Measurements from ENCODE around the gene ERGIC2. TPM values are rescaled to one million over a fixed set of nuclear protein-coding genes. Genes with fewer than 3 reads are reported as not detected.
A peak's percentile ranks its signal among the peaks of the same experiment; 100 is the strongest.
"Not testable (repeated sequence)": the region's sequence is repeated elsewhere in the genome, so short reads cannot be mapped to it uniquely, and the experiment has no call there.

ERGIC2 gene
- total RNA-seq, 5 donors from 2014 or later (not counting 1 experiment from before 2014, with no cell fraction given) = 35.3 to 62.5 (median 50.5) TPM

- H3K9me3 ChIP-seq; CTCF ChIA-PET; ATAC-seq (replicated peaks in 1 of 4); H3K36me3 Mint-ChIP-seq; H3K4me3 Mint-ChIP-seq; H3K27ac ChIP-seq (ENCODE audit: low read length); H3K9me3 Mint-ChIP-seq; H3K27me3 ChIP-seq (replicated peaks in 1 of 2; ENCODE audit: control insufficient read depth in 2 of 2, extremely low read depth in 1 of 2, insufficient read depth in 2 of 2, low read length in 1 of 2); H3K4me3 ChIP-seq (ENCODE audit: control insufficient read depth in 1 of 2, extremely low read depth in 1 of 2, low read length in 1 of 2); H3K4me1 ChIP-seq (ENCODE audit: control insufficient read depth in 1 of 2, extremely low read depth in 1 of 2, insufficient read depth in 2 of 2, low read length in 2 of 2); DNase-seq; H3K27me3 Mint-ChIP-seq; H3K36me3 ChIP-seq (ENCODE audit: control insufficient read depth in 2 of 2, extremely low read depth in 1 of 2, insufficient read depth in 1 of 2, low read length in 1 of 2): not testable (repeated sequence)
- WGBS (ENCODE audit: insufficient coverage) = 97% methylated on average over 13 of the region's 17 CpGs
- Mint-ChIP-seq H3K4me1 (peaks cover 19 to 27% (median 23%) of the 10 kb centered on the region in 3 donors), H3K27ac (peak overlapping the region in 1 of 2 donors; percentile 22)
- POLR2A ChIA-PET = interaction anchor here in 1 of 2 donors (0.6 kb wide), 1 partner anchor 1370 kb away, joined by 3 read pairs; no protein-coding TSS in a partner anchor
Measured at GRCh38 chr12:29385194-29385593, 4.2 kb upstream of the ERGIC2 start.

- no peaks in the 10 kb centered on the region for H3K27me3 Mint-ChIP-seq
- peak overlapping the region; percentile 95 to 98 for H3K27ac Mint-ChIP-seq
- Histone ChIP-seq H3K36me3 (ENCODE audit: control insufficient read depth in 2 of 2, extremely low read depth in 1 of 2, insufficient read depth in 1 of 2, low read length in 1 of 2) (no peaks in the 10 kb centered on the region), H3K4me1 (ENCODE audit: control insufficient read depth in 1 of 2, extremely low read depth in 1 of 2, insufficient read depth in 2 of 2, low read length in 2 of 2) (peaks cover 2 to 17% of the 10 kb centered on the region in 2 experiments), H3K9me3 (no peaks in the 10 kb centered on the region), H3K27me3 (replicated peaks in 1 of 2; ENCODE audit: control insufficient read depth in 2 of 2, extremely low read depth in 1 of 2, insufficient read depth in 2 of 2, low read length in 1 of 2) (no peaks in the 10 kb centered on the region), H3K4me3 (ENCODE audit: control insufficient read depth in 1 of 2, extremely low read depth in 1 of 2, low read length in 1 of 2) (no peak overlapping the region), H3K27ac (ENCODE audit: low read length) (peak overlapping the region; percentile 92)
- ChIA-PET POLR2A (no interaction called here), CTCF (no interaction called here)
- ATAC-seq (replicated peaks in 1 of 4) = no peak
- H3K9me3 Mint-ChIP-seq = no peaks in the 10 kb centered on the region
- WGBS (ENCODE audit: insufficient coverage) = no CpG with 5 or more reads among the region's 2 CpGs
- peaks cover 33 to 48% (median 44%) of the 10 kb centered on the region in 3 donors for H3K4me1 Mint-ChIP-seq
- DNase-seq = no peak
- peak overlapping the region; percentile 86 to 95 (median 92) for H3K4me3 Mint-ChIP-seq
- H3K36me3 Mint-ChIP-seq = no peaks in the 10 kb centered on the region
Measured at GRCh38 chr12:29382251-29382650, 1.3 kb upstream of the ERGIC2 start.

GRCh38 chr12:29376118-29376517 is 4.9 kb downstream of the ERGIC2 start:
- Mint-ChIP-seq H3K4me1 (peaks cover 22 to 54% (median 51%) of the 10 kb centered on the region in 3 donors), H3K4me3 (no peak overlapping the region), H3K9me3 (no peaks in the 10 kb centered on the region), H3K27ac (no peak overlapping the region), H3K27me3 (no peaks in the 10 kb centered on the region), H3K36me3 (peaks cover 18% of the 10 kb centered on the region)
- WGBS (ENCODE audit: insufficient coverage) = 100% methylated on average over 2 of the region's 2 CpGs
- H3K9me3 ChIP-seq = no peaks in the 10 kb centered on the region
- H3K4me3 ChIP-seq (ENCODE audit: control insufficient read depth in 1 of 2, extremely low read depth in 1 of 2, low read length in 1 of 2) = no peak overlapping the region
- H3K36me3 ChIP-seq (ENCODE audit: control insufficient read depth in 2 of 2, extremely low read depth in 1 of 2, insufficient read depth in 1 of 2, low read length in 1 of 2) = peaks cover 0 to 12% of the 10 kb centered on the region in 2 donors
- ChIA-PET CTCF (no interaction called here), POLR2A (interaction anchor here in 1 of 2 donors (0.6 kb wide), 1 partner anchor 1374 kb away, joined by 3 read pairs; no protein-coding TSS in a partner anchor)
- H3K27me3 ChIP-seq (replicated peaks in 1 of 2; ENCODE audit: control insufficient read depth in 2 of 2, extremely low read depth in 1 of 2, insufficient read depth in 2 of 2, low read length in 1 of 2) = no peaks in the 10 kb centered on the region
- H3K4me1 ChIP-seq (ENCODE audit: control insufficient read depth in 1 of 2, extremely low read depth in 1 of 2, insufficient read depth in 2 of 2, low read length in 2 of 2) = peaks cover 2 to 17% of the 10 kb centered on the region in 2 experiments
- ATAC-seq (replicated peaks in 1 of 4) = no peak
- DNase-seq = no peak
- H3K27ac ChIP-seq (ENCODE audit: low read length) = no peak overlapping the region

GRCh38 chr12:29374913-29375312 is 6.1 kb downstream of the ERGIC2 start:
- DNase-seq (no peak), ATAC-seq (replicated peaks in 1 of 4) (no peak)
- Histone ChIP-seq H3K4me1 (ENCODE audit: control insufficient read depth in 1 of 2, extremely low read depth in 1 of 2, insufficient read depth in 2 of 2, low read length in 2 of 2) (peaks cover 1 to 12% of the 10 kb centered on the region in 2 experiments), H3K27me3 (replicated peaks in 1 of 2; ENCODE audit: control insufficient read depth in 2 of 2, extremely low read depth in 1 of 2, insufficient read depth in 2 of 2, low read length in 1 of 2) (no peaks in the 10 kb centered on the region), H3K4me3 (ENCODE audit: control insufficient read depth in 1 of 2, extremely low read depth in 1 of 2, low read length in 1 of 2) (no peak overlapping the region), H3K27ac (ENCODE audit: low read length) (no peak overlapping the region), H3K36me3 (ENCODE audit: control insufficient read depth in 2 of 2, extremely low read depth in 1 of 2, insufficient read depth in 1 of 2, low read length in 1 of 2) (peaks cover 0 to 17% of the 10 kb centered on the region in 2 donors), H3K9me3 (no peaks in the 10 kb centered on the region)
- no peaks in the 10 kb centered on the region for H3K27me3 Mint-ChIP-seq
- WGBS (ENCODE audit: insufficient coverage) = 96% methylated on average over 2 of the region's 4 CpGs
- CTCF ChIA-PET = no interaction called here
- no peak overlapping the region for H3K27ac Mint-ChIP-seq
- POLR2A ChIA-PET = no interaction called here
- no peak overlapping the region for H3K4me3 Mint-ChIP-seq
- H3K36me3 Mint-ChIP-seq = peaks cover 22% of the 10 kb centered on the region
- H3K4me1 Mint-ChIP-seq = peaks cover 16 to 49% (median 45%) of the 10 kb centered on the region in 3 donors
- H3K9me3 Mint-ChIP-seq = no peaks in the 10 kb centered on the region

DNA sequence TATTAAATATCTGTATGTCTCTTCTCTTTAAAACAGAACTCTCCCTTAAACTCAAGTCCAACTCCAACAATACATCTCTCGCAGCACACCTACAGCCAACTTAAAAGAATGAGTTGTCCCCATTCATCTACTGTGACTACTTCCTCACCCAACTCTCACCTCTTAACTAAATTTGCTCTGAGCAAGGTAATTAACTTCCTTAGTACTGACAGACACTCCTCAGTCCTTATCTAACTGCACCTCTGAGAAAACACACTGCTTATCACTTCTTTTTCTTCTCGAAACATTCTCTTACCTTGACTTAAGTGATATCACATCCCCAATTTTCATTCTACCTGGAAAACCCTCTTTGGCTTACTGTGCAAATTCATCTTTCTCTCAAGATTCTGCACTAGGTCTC is 7.0 kb downstream of the ERGIC2 start:
- ChIA-PET POLR2A (no interaction called here), CTCF (no interaction called here)
- DNase-seq = no peak
- Histone ChIP-seq H3K9me3 (no peaks in the 10 kb centered on the region), H3K4me1 (ENCODE audit: control insufficient read depth in 1 of 2, extremely low read depth in 1 of 2, insufficient read depth in 2 of 2, low read length in 2 of 2) (peaks cover 0 to 4% of the 10 kb centered on the region in 2 experiments), H3K4me3 (ENCODE audit: control insufficient read depth in 1 of 2, extremely low read depth in 1 of 2, low read length in 1 of 2) (no peak overlapping the region), H3K36me3 (ENCODE audit: control insufficient read depth in 2 of 2, extremely low read depth in 1 of 2, insufficient read depth in 1 of 2, low read length in 1 of 2) (peaks cover 0 to 24% of the 10 kb centered on the region in 2 donors), H3K27ac (ENCODE audit: low read length) (no peak overlapping the region), H3K27me3 (replicated peaks in 1 of 2; ENCODE audit: control insufficient read depth in 2 of 2, extremely low read depth in 1 of 2, insufficient read depth in 2 of 2, low read length in 1 of 2) (no peaks in the 10 kb centered on the region)
- ATAC-seq (replicated peaks in 1 of 4) = no peak
- H3K4me3 Mint-ChIP-seq = no peak overlapping the region
- H3K9me3 Mint-ChIP-seq = no peaks in the 10 kb centered on the region
- no peak overlapping the region for H3K27ac Mint-ChIP-seq
- peaks cover 7 to 42% (median 36%) of the 10 kb centered on the region in 3 donors for H3K4me1 Mint-ChIP-seq
- WGBS (ENCODE audit: insufficient coverage) = 90% methylated on average over 2 of the region's 2 CpGs
- no peaks in the 10 kb centered on the region for H3K27me3 Mint-ChIP-seq
- H3K36me3 Mint-ChIP-seq = peaks cover 23% of the 10 kb centered on the region

DNA sequence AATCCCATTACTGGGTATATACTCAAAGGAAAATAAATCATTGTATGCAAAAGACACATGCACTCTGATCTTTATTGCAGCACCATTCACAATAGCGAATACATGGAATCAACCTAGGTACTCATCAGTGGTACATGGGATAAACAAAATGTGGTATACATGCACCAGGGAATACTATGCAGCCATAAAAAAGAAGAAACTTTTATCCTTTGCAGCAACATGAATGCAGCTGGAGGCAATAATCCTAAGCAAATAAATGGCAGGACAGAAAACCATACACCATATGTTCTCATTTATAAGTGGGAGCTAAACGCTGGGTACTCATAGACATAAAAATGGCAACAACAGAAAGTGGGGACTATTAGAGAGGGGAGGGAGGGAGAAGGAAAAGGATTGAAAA is 15.9 kb downstream of the ERGIC2 start:
- Mint-ChIP-seq H3K36me3 (peaks cover 41% of the 10 kb centered on the region), H3K4me3 (no peak overlapping the region), H3K4me1 (peaks cover 9 to 17% (median 16%) of the 10 kb centered on the region in 3 donors), H3K27ac (no peak overlapping the region), H3K9me3 (peaks cover 0 to 5% (median 0%) of the 10 kb centered on the region in 3 donors), H3K27me3 (no peaks in the 10 kb centered on the region)
- no peaks in the 10 kb centered on the region for H3K4me1 ChIP-seq (ENCODE audit: control insufficient read depth in 1 of 2, extremely low read depth in 1 of 2, insufficient read depth in 2 of 2, low read length in 2 of 2)
- DNase-seq (no peak), ATAC-seq (replicated peaks in 1 of 4) (no peak)
- H3K4me3 ChIP-seq (ENCODE audit: control insufficient read depth in 1 of 2, extremely low read depth in 1 of 2, low read length in 1 of 2) = no peak overlapping the region
- no peaks in the 10 kb centered on the region for H3K27me3 ChIP-seq (replicated peaks in 1 of 2; ENCODE audit: control insufficient read depth in 2 of 2, extremely low read depth in 1 of 2, insufficient read depth in 2 of 2, low read length in 1 of 2)
- no CpG with 5 or more reads among the region's 2 CpGs for WGBS (ENCODE audit: insufficient coverage)
- ChIA-PET CTCF (interaction anchor here in 1 of 2 donors (1.0 kb wide), 1 partner anchor 155 kb away, joined by 3 read pairs; no protein-coding TSS in a partner anchor), POLR2A (no interaction called here)
- peaks cover 0 to 37% of the 10 kb centered on the region in 2 donors for H3K36me3 ChIP-seq (ENCODE audit: control insufficient read depth in 2 of 2, extremely low read depth in 1 of 2, insufficient read depth in 1 of 2, low read length in 1 of 2)
- H3K27ac ChIP-seq (ENCODE audit: low read length) = no peak overlapping the region
- H3K9me3 ChIP-seq = no peaks in the 10 kb centered on the region

- H3K27me3 Mint-ChIP-seq = no peaks in the 10 kb centered on the region
- no peak overlapping the region for H3K27ac ChIP-seq (ENCODE audit: low read length)
- WGBS (ENCODE audit: insufficient coverage) = no CpG with 5 or more reads among the region's 1 CpG
- H3K4me1 ChIP-seq (ENCODE audit: control insufficient read depth in 1 of 2, extremely low read depth in 1 of 2, insufficient read depth in 2 of 2, low read length in 2 of 2) = no peaks in the 10 kb centered on the region
- no peak overlapping the region for H3K4me3 ChIP-seq (ENCODE audit: control insufficient read depth in 1 of 2, extremely low read depth in 1 of 2, low read length in 1 of 2)
- H3K36me3 ChIP-seq (ENCODE audit: control insufficient read depth in 2 of 2, extremely low read depth in 1 of 2, insufficient read depth in 1 of 2, low read length in 1 of 2) = peaks cover 0 to 48% of the 10 kb centered on the region in 2 donors
- DNase-seq (no peak), ATAC-seq (replicated peaks in 1 of 4) (no peak)
- ChIA-PET POLR2A (no interaction called here), CTCF (no interaction called here)
- H3K9me3 ChIP-seq = no peaks in the 10 kb centered on the region
- peaks cover 0 to 4% (median 2%) of the 10 kb centered on the region in 3 donors for H3K4me1 Mint-ChIP-seq
- H3K27me3 ChIP-seq (replicated peaks in 1 of 2; ENCODE audit: control insufficient read depth in 2 of 2, extremely low read depth in 1 of 2, insufficient read depth in 2 of 2, low read length in 1 of 2) = no peaks in the 10 kb centered on the region
- H3K27ac Mint-ChIP-seq = no peak overlapping the region
- H3K4me3 Mint-ChIP-seq = no peak overlapping the region
- H3K36me3 Mint-ChIP-seq = peaks cover 37% of the 10 kb centered on the region
- no peaks in the 10 kb centered on the region for H3K9me3 Mint-ChIP-seq
Measured at GRCh38 chr12:29354954-29355353, 26.0 kb downstream of the ERGIC2 start.

All from T-cell (primary cell).